Gastrocnemius medialis (tissue), 4 donors: ENCODE data around the gene SKA2. TPM values are rescaled to one million over a fixed set of nuclear protein-coding genes. Genes with fewer than 3 reads are reported as not detected.

Experiments
- ATAC-seq, 2 donors: fragments of 150-250 bp; one replicate each; pipeline ENCODE4 v1.9.1; 2016
- DNase-seq, 2 donors: peaks; one replicate each; pipeline ENCODE4 v3.0.0-alpha.2; 2019
- H3K27ac ChIP-seq, 4 donors: fragments of 200-600 bp; sonication (generic); 1 replicate in 1 of 4; 2 replicates in 3 of 4; pipeline ENCODE4 v1.5.1; 2016 to 2018; ENCODE audit warnings: mild to moderate bottlenecking in 2 of 4, moderate library complexity in 1 of 4
- H3K27me3 ChIP-seq, 3 donors: fragments of 200-600 bp; sonication (generic) in 2 of 3; 1 replicate in 1 of 3; 2 replicates in 2 of 3; pipeline versions ENCODE4 v1.5.1 to v1.6.0; 2016 to 2019; ENCODE audit warnings: mild to moderate bottlenecking in 1 of 3, moderate library complexity in 1 of 3
- H3K36me3 ChIP-seq, 2 donors: fragments of 200-600 bp; sonication (generic) in 1 of 2; one replicate each; pipeline ENCODE4 v1.5.1; 2017 to 2018
- H3K4me1 ChIP-seq, 2 donors: fragments of 200-600 bp; sonication (generic) in 1 of 2; one replicate each; pipeline ENCODE4 v1.5.1; 2016 to 2017; ENCODE audit warnings: mild to moderate bottlenecking in 2 of 2
- H3K4me3 ChIP-seq, 4 donors: fragments of 200-600 bp; sonication (generic) in 3 of 4; 1 replicate in 1 of 4; 2 replicates in 3 of 4; pipeline ENCODE4 v1.5.1; 2016 to 2019; ENCODE audit warnings: mild to moderate bottlenecking in 2 of 4
- H3K9me3 ChIP-seq, 3 donors: fragments of 200-600 bp; sonication (generic) in 2 of 3; 1 replicate in 1 of 3; 2 replicates in 2 of 3; pipeline ENCODE4 v1.5.1; 2016 to 2019
- CTCF ChIP-seq, 5 experiments: fragments of 450-650 bp in 3 of 5; fragments of 200-600 bp in 2 of 5; sonication (generic) in 2 of 5; IDR thresholded peaks in 4 of 5; conservative IDR thresholded peaks in 1 of 5; 1 replicate in 4 of 5; 2 replicates in 1 of 5; pipeline ENCODE4 v1.5.1; 2016 to 2019; ENCODE audit warnings: antibody characterized with exemption in 5 of 5, mild to moderate bottlenecking in 3 of 5, moderate library complexity in 3 of 5
- POLR2A ChIP-seq, 2 donors: fragments of 450-650 bp; IDR thresholded peaks; one replicate each; pipeline ENCODE4 v1.6.1; 2017; ENCODE audit warnings: antibody characterized with exemption in 2 of 2, mild to moderate bottlenecking in 2 of 2, moderate library complexity in 2 of 2
- in situ Hi-C, 4 donors: fragments of 200-750 bp; cut with MboI; loops; one replicate each; pipeline versions ENCODE4 v1.15.0 to v1.8.0; 2017; ENCODE audit warnings: low sequenced_read_pairs in 4 of 4
- intact Hi-C: fragments of 100-400 bp; cut with DNase I; formaldehyde crosslinking; loops from one replicate; pipeline ENCODE4 v1.15.1; 2023; ENCODE audit warnings: low total_unique reads
- total RNA-seq, 4 donors: library from RNA; depleted of rRNA; stranded (reverse); fragments of >200 nt; gene quantifications; one replicate each; pipeline versions ENCODE4 v1.1.0 to v1.2.3, GENCODE V29; 2016

The SKA2 gene
- total RNA-seq, 4 donors from 2014 or later = 4.1 to 17.8 (median 8.7) TPM

- Histone ChIP-seq H3K4me1 (peaks cover 1 to 10% of the 10 kb centered on the region in 2 donors), H3K27me3 (no peaks in the 10 kb centered on the region), H3K36me3 (no peaks in the 10 kb centered on the region), H3K9me3 (no peaks in the 10 kb centered on the region), H3K4me3 (no peak overlapping the region), H3K27ac (no peak overlapping the region)
- DNase-seq (no peak), ATAC-seq (no peak)
- TF ChIP-seq POLR2A (IDR thresholded peaks at IDR 0.05) = no peak
- no peak for TF ChIP-seq CTCF (IDR thresholded peaks at IDR 0.05 in 4 of 5, conservative IDR thresholded peaks at IDR 0.05 in 1 of 5)
- intact Hi-C loops = no loop called here
- in situ Hi-C loops = no loop called here
These were observed 44.0 kb downstream of the SKA2 start for GRCh38 chr17:59110973-59111372.

- no peak for ATAC-seq
- Histone ChIP-seq H3K4me1 (peaks cover 7 to 25% of the 10 kb centered on the region in 2 donors), H3K27me3 (no peaks in the 10 kb centered on the region), H3K36me3 (no peaks in the 10 kb centered on the region), H3K27ac (no peak overlapping the region), H3K4me3 (no peak overlapping the region), H3K9me3 (no peaks in the 10 kb centered on the region)
- DNase-seq = no peak
- in situ Hi-C loops (no loop called here), intact Hi-C loops (loop anchor here (5.0 kb wide), 3 partner anchors 49 to 756 kb away; partner anchors contain the start of genes PRR11, SKA2 and SUPT4H1)
- TF ChIP-seq CTCF (IDR thresholded peaks at IDR 0.05 in 4 of 5, conservative IDR thresholded peaks at IDR 0.05 in 1 of 5) = no peak
- TF ChIP-seq POLR2A (IDR thresholded peaks at IDR 0.05) = no peak
These were observed 46.4 kb downstream of the SKA2 start for GRCh38 chr17:59108400-59109102.

GRCh38 chr17:59107306-59107670 lies 47.7 kb downstream of the SKA2 start:
- ATAC-seq = peak; percentile 2 to 11
- H3K9me3 ChIP-seq = no peaks in the 10 kb centered on the region
- peak overlapping the region; percentile 67 to 99 (median 91) for H3K4me3 ChIP-seq
- peaks cover 7 to 25% of the 10 kb centered on the region in 2 donors for H3K4me1 ChIP-seq
- no peaks in the 10 kb centered on the region for H3K36me3 ChIP-seq
- no peaks in the 10 kb centered on the region for H3K27me3 ChIP-seq
- in situ Hi-C loops (no loop called here), intact Hi-C loops (loop anchor here (2.0 to 5.0 kb wide), 4 partner anchors 50 to 755 kb away; partner anchors contain the start of genes PRR11, SKA2 and SUPT4H1)
- peak overlapping the region; percentile 84 to 99 (median 92) for H3K27ac ChIP-seq
- no peak for DNase-seq
- TF ChIP-seq CTCF (IDR thresholded peaks at IDR 0.05 in 4 of 5, conservative IDR thresholded peaks at IDR 0.05 in 1 of 5) = no peak
- no peak for TF ChIP-seq POLR2A (IDR thresholded peaks at IDR 0.05)

- intact Hi-C loops = loop anchor here (2.0 to 5.0 kb wide), 4 partner anchors 51 to 754 kb away; partner anchors contain the start of genes PRR11, SKA2 and SUPT4H1
- Histone ChIP-seq H3K4me3 (peak within 1 kb of the TSS; percentile 67 to 99 (median 91)), H3K27me3 (no peaks in the 10 kb centered on the region), H3K9me3 (no peaks in the 10 kb centered on the region), H3K4me1 (peaks cover 7 to 25% of the 10 kb centered on the region in 2 donors), H3K36me3 (no peaks in the 10 kb centered on the region), H3K27ac (peak within 1 kb of the TSS; percentile 84 to 99 (median 92))
- DNase-seq (peak; percentile 96 to 97), ATAC-seq (peak; percentile 98 to 99)
- TF ChIP-seq CTCF (IDR thresholded peaks at IDR 0.05 in 4 of 5, conservative IDR thresholded peaks at IDR 0.05 in 1 of 5) (peak in 2 of 5 experiments; percentile 6 to 27), POLR2A (IDR thresholded peaks at IDR 0.05) (peak; percentile 88 to 89)
- in situ Hi-C loops = no loop called here
These were observed 48.3 kb downstream of the SKA2 start, which contains the start of gene TRIM37 for GRCh38 chr17:59106463-59107305. TSS of gene TRIM37 (minus strand) at chr17:59106880. CDS start at chr17:59106461, 419 bp downstream.
